Smooth muscle cell (in vitro differentiated cells): ENCODE results near the gene BCKDK. TPM values are rescaled to one million over a fixed set of nuclear protein-coding genes. Genes with fewer than 3 reads are reported as not detected.

Experiments used
- DNase-seq: peaks from one replicate; lab custom pipeline; 2025; ENCODE audit not compliant: unreplicated experiment; lab: John Stamatoyannopoulos, UW
- H2AFZ ChIP-seq: fragments of 200-600 bp; sonication (generic); 2 replicates; pipeline ENCODE4 v1.6.0; 2016; ENCODE audit warnings: antibody characterized with exemption, low read depth, mild to moderate bottlenecking
- H3F3A ChIP-seq: fragments of 200-600 bp; sonication (generic); 2 replicates; pipeline ENCODE4 v1.6.0; 2017; ENCODE audit warnings: antibody characterized with exemption, low read depth
- H3K27ac ChIP-seq: fragments of 200-600 bp; sonication (generic); 2 replicates; pipeline ENCODE4 v1.5.1; 2016; ENCODE audit warnings: low read depth, mild to moderate bottlenecking
- H3K27me3 ChIP-seq: fragments of 200-600 bp; sonication (generic); 2 replicates; pipeline ENCODE4 v1.6.1; 2016; ENCODE audit warnings: low read depth, mild to moderate bottlenecking
- H3K36me3 ChIP-seq: fragments of 200-600 bp; sonication (generic); 2 replicates; pipeline ENCODE4 v1.5.1; 2016; ENCODE audit warnings: low read depth
- H3K4me1 ChIP-seq: fragments of 200-600 bp; sonication (generic); 2 replicates; pipeline ENCODE4 v1.5.1; 2016; ENCODE audit warnings: low read depth
- H3K4me2 ChIP-seq: fragments of 200-600 bp; sonication (generic); 2 replicates; pipeline ENCODE4 v1.6.0; 2016; ENCODE audit warnings: mild to moderate bottlenecking
- H3K4me3 ChIP-seq: fragments of 200-600 bp; sonication (generic); 2 replicates; pipeline ENCODE4 v1.5.1; 2016; ENCODE audit warnings: mild to moderate bottlenecking
- H3K79me2 ChIP-seq: fragments of 200-600 bp; sonication (generic); 2 replicates; pipeline ENCODE4 v1.6.0; 2016; ENCODE audit warnings: low read depth, mild to moderate bottlenecking
- H3K9ac ChIP-seq: fragments of 200-600 bp; sonication (generic); 2 replicates; pipeline ENCODE4 v1.6.0; 2016; ENCODE audit warnings: low read depth
- H3K9me3 ChIP-seq: fragments of 200-600 bp; sonication (generic); replicated peaks from 2 replicates; pipeline ENCODE4 v1.5.1; 2016; ENCODE audit warnings: low read depth
- H4K20me1 ChIP-seq: fragments of 200-600 bp; sonication (generic); 2 replicates; pipeline ENCODE4 v1.6.0; 2016; ENCODE audit warnings: low read depth
- WGBS: methylation state at CpG from one replicate; pipeline ENCODE4 v1.1.7; 2016; ENCODE audit warnings: low lambda C conversion rate; 5-methylcytosine and 5-hydroxymethylcytosine counted together
- polyA plus RNA-seq: library from polyadenylated mRNA; unstranded; fragments of >200 nt; fragmentation: Nextera tagmentation; extraction: Ambion mirVana; gene quantifications from 2 replicates; pipeline ENCODE4 v1.2.1, GENCODE V29; 2016
- total RNA-seq: library from RNA; depleted of rRNA; stranded (reverse); fragments of >200 nt; gene quantifications from 2 replicates; pipeline ENCODE4 v1.2.3, GENCODE V29; 2014
- TF ChIP-seq, protein P1 (sequence below): fragments of 200-600 bp; sonication (generic); IDR thresholded peaks from 2 replicates; pipeline ENCODE4 v1.5.1; 2017; ENCODE audit warnings: borderline replicate concordance, mild to moderate bottlenecking, antibody characterized with exemption; ENCODE audit not compliant: insufficient read depth, poor library complexity, severe bottlenecking

The BCKDK gene
- total and polyA plus RNA-seq, 2 experiments from 2014 or later, result 40.5 to 82.6 TPM

- Histone ChIP-seq H3K4me2 (no peak overlapping the region), H3K9ac (no peak overlapping the region), H3K9me3 (no peaks in the 10 kb centered on the region), H3F3A (peaks cover 14% of the 10 kb centered on the region), H3K27ac (no peak overlapping the region), H3K4me3 (no peak overlapping the region), H3K36me3 (no peaks in the 10 kb centered on the region), H3K27me3 (no peaks in the 10 kb centered on the region), H3K79me2 (peaks cover 20% of the 10 kb centered on the region), H3K4me1 (peaks cover 4% of the 10 kb centered on the region), H4K20me1 (no peaks in the 10 kb centered on the region), H2AFZ (no peak overlapping the region)
- no peak for DNase-seq
- TF ChIP-seq, protein P1, sequence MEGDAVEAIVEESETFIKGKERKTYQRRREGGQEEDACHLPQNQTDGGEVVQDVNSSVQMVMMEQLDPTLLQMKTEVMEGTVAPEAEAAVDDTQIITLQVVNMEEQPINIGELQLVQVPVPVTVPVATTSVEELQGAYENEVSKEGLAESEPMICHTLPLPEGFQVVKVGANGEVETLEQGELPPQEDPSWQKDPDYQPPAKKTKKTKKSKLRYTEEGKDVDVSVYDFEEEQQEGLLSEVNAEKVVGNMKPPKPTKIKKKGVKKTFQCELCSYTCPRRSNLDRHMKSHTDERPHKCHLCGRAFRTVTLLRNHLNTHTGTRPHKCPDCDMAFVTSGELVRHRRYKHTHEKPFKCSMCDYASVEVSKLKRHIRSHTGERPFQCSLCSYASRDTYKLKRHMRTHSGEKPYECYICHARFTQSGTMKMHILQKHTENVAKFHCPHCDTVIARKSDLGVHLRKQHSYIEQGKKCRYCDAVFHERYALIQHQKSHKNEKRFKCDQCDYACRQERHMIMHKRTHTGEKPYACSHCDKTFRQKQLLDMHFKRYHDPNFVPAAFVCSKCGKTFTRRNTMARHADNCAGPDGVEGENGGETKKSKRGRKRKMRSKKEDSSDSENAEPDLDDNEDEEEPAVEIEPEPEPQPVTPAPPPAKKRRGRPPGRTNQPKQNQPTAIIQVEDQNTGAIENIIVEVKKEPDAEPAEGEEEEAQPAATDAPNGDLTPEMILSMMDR, result no peak
- 92% methylated on average over 2 of the region's 2 CpGs for WGBS
These were observed 4.5 kb downstream of the BCKDK start for GRCh38 chr16:31112711-31113110.

DNA sequence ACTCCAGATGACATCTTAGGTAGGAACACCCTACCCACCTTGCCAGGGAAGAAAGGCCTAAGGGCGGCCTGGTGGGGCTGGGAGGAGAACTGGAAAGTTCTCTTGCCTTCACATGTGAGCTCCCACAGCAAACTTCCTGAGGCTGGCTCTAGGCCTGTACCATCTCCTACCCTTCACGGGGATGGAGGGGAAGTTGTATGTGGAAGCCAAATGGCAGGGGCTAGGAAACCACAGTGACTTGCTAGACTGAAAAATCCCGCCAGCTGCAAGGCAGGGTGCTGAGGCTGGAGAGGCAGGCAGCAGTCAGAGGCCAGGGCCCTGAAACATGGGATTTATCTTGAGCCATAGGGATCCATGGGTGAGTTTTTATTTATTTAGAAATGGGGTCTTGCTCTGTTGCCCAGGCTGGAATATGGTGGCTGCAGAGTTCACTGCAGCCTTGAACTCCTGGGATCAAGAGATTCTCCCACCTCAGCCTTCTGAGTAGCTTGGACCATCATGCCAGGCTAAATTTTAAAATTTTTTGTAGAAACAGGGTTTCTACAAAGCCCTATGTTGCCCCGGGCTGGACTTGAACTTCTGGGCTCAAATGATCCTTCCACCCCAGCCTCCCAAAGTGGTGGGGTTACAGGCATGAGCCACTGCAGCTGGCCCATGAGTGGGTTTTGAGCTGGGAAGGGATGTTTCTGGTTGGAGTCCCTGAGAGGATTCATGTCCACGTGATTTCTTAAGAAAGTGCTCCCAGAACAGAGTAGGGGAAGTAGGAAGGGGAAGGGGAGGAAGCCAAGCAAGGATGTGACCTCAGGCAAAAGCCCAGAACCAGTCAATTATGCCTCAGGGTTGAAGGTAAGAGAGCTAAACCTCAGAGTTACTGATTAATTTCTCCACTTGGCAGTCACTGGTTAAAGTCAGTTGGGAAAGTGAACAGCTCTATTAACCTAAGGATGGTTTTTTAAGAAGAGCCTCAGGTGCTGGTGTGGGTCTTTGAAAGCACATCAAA lies 5.2 kb downstream of the BCKDK start:
- Histone ChIP-seq H3K27me3 (no peaks in the 10 kb centered on the region), H3K79me2 (peaks cover 17% of the 10 kb centered on the region), H2AFZ (no peak overlapping the region), H3K27ac (no peak overlapping the region), H3K4me3 (no peak overlapping the region), H3F3A (peaks cover 18% of the 10 kb centered on the region), H4K20me1 (no peaks in the 10 kb centered on the region), H3K9ac (no peak overlapping the region), H3K4me1 (peaks cover 4% of the 10 kb centered on the region), H3K9me3 (no peaks in the 10 kb centered on the region), H3K4me2 (no peak overlapping the region), H3K36me3 (no peaks in the 10 kb centered on the region)
- WGBS, result 92% methylated on average over 5 of the region's 5 CpGs
- DNase-seq, result no peak
- TF ChIP-seq, protein P1, result no peak

DNA sequence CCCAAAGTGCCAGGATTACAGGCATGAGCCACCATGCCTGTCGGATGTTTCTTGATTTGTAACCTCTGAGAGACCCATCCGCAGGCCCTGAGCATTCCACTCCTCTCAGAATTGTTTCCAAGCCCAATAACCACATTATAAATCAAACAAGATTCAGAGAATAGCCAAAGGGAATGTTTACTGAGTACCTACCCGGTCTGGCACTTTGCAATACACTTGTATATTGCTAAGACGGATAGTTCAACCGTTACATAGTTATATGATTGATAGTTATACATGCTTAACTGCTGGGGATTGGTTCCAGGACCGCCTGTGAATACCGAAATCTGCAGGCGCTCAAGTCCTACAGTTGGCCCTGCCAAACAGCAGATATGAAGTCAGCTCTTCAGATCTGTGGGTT lies 6.3 kb downstream of the BCKDK start:
- Histone ChIP-seq H3K4me3 (no peak overlapping the region), H3K4me1 (no peaks in the 10 kb centered on the region), H3F3A (peaks cover 23% of the 10 kb centered on the region), H4K20me1 (no peaks in the 10 kb centered on the region), H3K27me3 (no peaks in the 10 kb centered on the region), H3K36me3 (no peaks in the 10 kb centered on the region), H2AFZ (no peak overlapping the region), H3K27ac (no peak overlapping the region), H3K79me2 (peaks cover 16% of the 10 kb centered on the region), H3K9ac (no peak overlapping the region), H3K9me3 (no peaks in the 10 kb centered on the region), H3K4me2 (no peak overlapping the region)
- WGBS, result 96% methylated on average over 8 of the region's 8 CpGs
- TF ChIP-seq, protein P1, result no peak
- DNase-seq, result no peak
